HG03342 (cell line): ENCODE results near the gene LRRC75B.
"Not testable (repeated sequence)": the region's sequence is repeated elsewhere in the genome, so short reads cannot be mapped to it uniquely, and the experiment has no call there.

Experiments
- ATAC-seq: cut with Tn5 transposase; IDR thresholded peaks from one replicate; pipeline ENCODE4 v1.9.1; 2021; ENCODE audit warnings: mild to moderate bottlenecking, moderate library complexity; ENCODE audit not compliant: unreplicated experiment

The LRRC75B gene, protein sequence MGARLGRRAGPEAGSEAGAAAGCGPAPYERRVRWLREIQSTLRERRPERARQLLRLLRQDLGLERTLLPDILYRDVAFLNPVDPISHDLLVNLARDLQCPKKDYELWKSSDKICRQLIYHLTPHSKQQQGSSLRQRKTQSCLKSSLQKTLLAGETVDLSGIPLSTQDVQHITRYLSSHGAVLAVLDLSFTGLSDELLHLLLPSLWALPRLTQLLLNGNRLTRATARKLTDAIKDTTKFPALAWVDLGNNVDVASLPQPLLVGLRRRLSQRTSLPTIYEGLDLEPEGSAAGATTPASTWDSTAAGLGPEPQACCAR

DNA sequence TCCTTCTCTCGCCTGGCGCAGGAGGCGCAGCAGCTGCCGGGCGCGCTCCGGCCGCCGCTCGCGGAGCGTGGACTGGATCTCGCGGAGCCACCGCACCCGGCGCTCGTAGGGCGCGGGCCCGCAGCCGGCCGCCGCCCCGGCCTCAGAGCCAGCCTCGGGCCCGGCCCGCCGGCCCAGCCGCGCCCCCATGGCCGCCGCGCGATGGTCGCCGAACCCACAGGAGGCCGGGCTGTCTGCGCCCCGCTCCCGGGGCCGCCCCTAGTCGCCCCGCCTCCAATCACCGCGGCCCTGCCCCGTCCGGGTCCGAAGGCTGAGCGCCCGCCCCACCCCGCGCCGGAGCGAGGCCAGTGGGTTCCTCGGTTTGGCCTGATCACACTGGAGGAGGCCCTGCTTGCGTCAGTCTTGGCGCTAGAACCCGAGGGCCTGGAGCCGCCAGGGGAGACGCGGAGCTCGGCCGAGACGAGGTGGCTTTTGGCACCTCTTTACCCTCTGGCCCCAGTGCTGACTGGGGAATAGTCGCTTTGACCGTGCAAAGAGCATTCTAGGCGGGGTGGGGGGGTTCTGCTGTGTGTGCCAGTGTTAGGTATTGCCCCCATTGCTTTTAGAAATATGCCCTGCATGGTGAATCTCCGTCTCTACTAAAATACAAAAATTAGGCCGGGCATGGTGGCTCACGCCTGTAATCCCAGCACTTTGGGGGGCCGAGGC is at the start of gene LRRC75B:
Gene LRRC75B, minus strand, starts transcription at position 223 of the 708 bp plus-strand sequence. Its CDS starts 34 bp downstream, at position 189.
- ATAC-seq = no peak

DNA sequence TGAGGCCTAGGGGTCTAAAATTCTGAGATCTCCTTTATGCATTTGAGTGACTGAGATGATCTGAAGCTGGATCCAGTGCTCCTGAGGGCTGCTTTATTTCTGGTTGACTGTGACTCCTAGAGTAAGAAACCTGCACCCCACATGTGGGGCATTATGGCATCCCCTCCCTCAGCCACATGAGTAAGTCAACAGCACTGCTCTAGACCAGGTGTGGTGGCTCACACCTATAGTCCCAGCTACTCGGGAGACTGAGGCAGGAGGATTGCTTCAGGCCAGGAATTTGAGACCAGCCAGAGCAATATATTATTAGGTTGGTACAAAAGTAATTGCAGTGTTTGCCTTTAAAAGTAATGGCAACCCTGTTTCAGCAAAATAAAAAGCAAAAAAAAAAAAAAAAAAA is 49.4 kb upstream of the LRRC75B start:
- ATAC-seq = not testable (repeated sequence)

DNA sequence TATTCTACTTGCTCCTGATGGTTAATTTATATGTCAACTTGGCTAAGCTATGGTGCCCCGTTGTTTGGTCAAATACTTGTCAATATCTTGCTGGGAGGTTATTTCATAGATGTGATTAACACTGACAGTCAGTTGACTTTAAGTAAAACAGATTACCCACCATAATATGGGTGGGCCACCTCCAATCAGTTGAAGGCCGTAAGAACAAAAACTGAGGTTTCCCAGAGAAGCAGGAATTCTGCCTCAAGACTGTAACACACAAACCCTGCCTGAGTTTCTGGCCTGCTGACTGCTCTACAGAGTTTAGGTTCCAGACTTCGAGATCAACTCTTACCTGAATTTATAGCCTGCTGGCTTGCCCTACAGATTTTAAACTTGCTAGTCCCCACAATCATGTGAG is 43.6 kb upstream of the LRRC75B start:
- ATAC-seq = not testable (repeated sequence)

DNA sequence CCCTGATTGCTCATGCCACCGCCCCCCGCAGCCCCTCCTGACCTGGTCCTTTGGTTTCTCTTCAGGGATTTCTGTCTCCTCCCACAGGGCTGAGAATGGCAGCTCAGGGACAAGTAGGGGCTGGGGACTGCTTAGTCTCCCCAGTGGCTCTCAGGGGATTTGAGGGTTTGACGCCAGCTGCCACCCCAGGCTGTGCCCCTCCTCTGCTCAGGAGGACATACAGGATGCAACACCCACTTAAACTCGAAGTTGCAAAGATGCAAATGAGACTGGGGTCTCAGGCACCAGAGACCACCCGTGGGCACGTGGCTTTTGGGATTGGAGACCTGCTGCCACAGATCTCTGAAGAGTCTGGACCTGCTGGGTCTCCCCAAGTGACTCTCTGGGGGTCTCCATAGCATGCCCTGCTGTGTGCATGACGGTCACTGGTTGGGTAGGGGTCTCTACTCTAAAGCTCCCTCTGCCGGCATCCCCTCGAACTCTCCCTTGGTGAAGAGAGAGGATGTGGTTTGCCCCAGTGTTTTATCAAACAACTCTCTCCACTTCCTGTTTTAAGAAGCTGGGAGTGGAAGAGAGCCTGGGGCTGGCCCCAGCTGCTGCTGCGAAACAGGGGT is 42.0 kb upstream of the LRRC75B start:
- not testable (repeated sequence) for ATAC-seq

DNA sequence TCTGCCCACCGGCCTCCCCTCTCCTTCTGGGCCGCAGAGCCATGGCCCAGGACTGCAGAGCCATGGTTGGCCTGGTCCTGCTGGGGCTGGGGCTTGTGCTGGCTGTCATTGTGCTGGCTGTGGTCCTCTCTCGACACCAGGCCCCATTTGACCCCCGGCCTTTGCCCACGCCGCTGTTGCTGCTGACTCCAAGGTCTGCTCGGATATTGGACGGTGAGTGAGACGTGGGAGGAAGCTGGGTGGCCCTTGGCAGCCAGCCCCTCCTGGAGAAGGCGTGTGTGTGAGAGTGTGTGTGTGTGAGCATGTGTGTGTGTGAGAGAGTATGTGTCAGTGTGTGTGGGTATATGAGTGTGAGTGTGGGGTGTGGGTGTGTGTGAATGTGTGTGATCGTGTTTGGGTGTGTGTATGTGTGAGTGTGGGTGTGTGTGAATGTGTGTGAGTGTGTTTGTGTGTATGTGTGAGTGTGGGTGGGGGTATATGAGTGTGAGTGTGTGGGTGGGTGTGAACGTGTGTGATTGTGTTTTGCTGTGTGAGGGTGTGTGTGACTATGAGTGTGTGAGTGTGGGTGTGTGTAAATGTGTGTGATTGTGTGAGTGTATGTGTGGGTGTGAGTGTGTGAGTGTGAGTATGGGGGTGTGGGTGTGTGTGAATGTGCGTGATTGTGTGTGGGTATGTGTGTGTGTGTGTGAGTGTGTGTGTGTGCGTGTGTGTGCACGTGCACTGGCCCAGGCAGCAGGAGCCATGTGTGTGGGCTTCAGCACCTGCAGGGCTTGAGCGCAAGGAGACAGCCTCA is 40.6 kb upstream of the LRRC75B start:
- not testable (repeated sequence) for ATAC-seq

DNA sequence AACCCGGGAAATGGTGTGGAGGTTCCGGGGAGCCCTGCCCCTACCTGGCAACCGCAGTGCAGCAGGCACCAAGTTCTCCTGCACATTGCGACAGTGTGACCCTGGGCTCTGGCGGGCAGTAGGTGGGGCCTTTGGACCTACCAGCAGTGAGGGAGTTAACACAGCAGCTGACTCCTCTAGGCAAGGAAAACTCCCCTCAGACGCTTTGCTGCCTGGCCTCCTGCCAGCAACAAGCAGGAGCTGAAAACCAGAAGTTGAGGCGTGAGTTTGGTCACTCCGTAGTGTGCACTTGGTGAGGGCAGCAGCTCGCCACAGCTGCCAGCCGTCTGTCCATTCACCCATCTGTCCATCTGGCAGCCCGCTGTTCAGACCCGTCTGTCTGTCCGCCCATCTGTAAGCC is 39.8 kb upstream of the LRRC75B start:
- ATAC-seq = not testable (repeated sequence)

DNA sequence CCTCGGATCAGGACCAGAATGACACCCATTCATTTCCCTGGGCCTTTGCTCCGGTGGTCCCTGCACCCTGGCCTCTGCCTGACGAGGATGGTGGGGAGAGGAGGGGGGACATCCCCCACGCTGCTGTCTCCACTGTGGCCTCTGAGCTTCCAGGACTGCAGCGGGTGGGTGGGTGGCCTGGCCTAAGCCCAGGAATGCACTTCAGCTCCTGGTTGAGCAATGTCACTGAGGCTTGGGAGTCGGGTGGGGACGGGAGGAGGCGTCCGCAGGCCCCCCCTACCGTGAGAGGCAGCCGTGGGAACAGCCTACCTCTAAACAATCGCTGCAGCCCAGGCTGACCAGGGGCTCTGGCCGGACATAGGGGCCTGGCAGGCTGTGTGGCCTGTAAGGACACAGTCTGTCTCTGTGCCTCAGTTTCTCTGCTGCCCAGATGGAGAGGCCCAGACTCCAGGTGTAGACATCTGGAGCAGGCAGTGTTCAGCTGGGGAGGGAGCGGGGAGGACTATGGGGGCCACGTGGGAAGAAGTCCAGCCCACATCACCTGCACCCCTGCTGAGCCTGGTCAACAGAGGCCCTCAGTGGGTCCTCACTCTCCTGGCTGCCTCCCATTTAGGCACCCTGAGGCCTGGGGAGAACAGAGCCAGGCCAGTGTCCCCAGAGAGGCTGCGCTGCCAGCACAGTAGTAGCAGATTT is 38.7 kb upstream of the LRRC75B start:
- not testable (repeated sequence) for ATAC-seq

DNA sequence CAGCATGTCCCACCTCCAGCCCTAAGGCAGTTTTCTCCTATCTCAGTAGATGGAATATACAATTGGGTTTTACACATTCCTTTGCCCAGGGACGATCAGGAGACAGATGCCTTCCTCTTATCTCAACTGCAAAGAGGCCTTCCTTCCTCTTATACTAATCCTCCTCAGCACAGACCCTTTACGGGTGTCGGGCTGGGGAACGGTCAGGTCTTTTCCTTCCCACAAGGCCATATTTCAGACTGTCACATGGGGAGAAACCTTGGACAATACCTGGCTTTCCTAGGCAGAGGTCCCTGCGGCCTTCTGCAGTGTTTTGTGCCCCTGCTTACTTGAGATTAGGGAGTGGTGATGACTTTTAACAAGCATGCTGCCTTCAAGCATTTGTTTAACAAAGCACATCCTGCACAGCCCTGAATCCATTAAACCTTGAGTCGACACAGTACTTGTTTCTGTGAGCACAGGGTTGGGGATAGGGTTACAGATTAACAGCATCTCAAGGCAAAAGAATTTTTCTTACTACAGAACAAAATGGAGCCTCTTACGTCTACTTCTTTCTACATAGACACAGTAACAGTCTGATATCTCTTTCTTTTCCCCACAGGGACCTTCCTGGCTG is 38.0 kb upstream of the LRRC75B start:
- ATAC-seq = not testable (repeated sequence)

DNA sequence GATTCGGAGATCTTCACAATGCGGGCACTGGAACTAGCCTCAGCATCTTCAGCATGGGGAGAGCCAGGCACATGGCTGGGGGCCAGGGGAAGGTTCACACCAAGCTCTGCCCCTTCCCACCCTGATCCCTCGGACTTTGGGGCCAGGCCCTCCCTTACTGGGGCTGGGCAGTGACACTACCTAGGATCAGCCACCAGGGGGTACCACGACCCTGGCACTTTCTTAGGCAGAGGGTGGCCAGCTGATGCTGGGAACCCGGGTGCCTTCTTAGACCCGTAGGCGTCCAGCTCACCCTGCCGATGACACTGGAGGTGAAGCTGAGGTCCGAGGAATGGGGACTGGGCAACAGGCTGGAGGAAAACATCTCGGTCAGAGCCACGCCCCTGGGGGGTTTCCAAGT is 36.2 kb upstream of the LRRC75B start:
- ATAC-seq = not testable (repeated sequence)

DNA sequence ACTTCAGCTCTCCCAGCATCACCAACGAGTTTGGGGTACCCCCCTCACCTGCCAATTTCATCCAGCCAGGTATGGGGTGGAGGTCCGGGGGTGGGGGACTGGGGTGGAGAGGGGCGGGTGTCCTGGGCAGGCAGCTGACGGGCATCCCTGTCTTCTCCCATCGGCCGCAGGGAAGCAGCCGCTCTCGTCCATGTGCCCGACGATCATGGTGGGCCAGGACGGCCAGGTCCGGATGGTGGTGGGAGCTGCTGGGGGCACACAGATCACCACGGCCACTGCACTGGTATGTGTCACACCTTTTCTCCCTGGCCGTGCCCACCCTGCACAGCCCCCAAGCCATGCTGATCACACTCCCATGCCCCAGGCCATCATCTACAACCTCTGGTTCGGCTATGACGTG is 35.0 kb upstream of the LRRC75B start:
- ATAC-seq = not testable (repeated sequence)

DNA sequence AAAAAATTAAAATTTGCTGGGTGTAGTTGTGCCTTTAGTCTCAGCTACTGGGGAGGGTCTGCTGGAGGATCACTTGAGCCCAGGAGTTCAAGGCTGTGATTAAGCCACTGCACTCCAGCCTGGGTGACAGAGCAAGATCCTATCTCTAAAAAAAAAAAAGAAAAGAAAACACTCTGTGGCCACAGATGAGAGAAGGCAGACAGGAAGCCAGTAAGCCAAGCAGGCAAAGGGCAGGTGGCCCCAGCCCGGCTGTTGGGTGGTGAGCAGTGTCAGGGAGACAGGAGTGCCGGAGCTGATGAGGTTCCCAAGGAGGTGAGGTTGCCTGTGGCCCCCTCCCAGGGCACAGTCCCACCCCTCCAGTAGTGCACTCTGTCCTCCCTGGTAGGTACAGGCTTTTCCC is 29.7 kb upstream of the LRRC75B start:
- ATAC-seq = not testable (repeated sequence)

DNA sequence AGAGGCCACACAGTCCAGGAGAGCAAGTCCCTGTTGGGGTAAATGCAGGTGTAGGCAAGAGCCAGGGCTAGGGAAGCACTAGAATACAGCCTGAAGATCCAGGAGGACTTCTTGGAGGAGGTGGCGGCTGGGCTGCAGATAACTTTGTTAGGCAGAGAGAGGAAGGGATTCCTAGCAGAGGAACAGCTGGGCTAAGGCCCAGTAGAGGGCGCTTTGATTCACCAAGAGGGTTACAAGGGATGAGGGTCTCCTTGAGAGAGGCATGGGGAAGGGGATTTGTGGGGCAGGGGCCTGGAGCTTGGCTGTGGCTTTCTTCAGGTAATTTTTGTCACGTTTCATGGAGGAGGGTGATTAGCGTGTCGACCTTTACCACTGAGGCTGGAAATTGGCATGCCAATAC is 28.4 kb upstream of the LRRC75B start:
- ATAC-seq = not testable (repeated sequence)

DNA sequence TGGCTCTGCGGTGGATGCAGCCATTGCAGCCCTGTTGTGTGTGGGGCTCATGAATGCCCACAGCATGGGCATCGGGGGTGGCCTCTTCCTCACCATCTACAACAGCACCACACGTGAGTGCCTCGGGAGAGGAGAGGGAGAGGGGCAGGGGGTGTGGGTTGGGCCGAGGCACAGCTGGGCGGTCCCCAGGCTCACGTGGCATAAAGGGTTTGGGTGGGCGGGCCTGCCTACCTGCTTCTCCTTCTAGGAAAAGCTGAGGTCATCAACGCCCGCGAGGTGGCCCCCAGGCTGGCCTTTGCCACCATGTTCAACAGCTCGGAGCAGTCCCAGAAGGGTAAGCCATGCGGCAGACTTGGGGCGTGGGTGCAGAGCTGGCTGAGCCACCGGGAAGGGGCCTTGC is 21.9 kb upstream of the LRRC75B start:
- ATAC-seq = not testable (repeated sequence)

DNA sequence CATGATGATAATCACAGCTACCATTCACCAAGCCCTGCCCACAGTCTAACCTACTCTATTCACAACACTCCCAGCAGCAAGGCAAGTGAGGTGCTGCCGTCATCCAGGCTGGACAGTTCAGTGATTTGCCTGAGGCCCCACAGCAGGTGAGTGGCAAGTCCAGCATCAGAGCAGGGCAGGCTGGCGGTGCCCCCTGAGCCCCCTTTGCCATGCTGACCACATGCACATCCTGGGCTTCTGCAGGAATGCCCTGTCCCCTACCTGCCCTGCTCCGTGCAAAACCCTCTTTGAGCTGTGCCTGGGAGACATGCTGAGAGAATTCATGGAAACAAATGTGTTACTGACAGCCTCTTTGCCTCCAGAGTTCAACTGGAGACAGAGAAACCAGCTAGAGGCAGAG is 17.0 kb upstream of the LRRC75B start:
- not testable (repeated sequence) for ATAC-seq

DNA sequence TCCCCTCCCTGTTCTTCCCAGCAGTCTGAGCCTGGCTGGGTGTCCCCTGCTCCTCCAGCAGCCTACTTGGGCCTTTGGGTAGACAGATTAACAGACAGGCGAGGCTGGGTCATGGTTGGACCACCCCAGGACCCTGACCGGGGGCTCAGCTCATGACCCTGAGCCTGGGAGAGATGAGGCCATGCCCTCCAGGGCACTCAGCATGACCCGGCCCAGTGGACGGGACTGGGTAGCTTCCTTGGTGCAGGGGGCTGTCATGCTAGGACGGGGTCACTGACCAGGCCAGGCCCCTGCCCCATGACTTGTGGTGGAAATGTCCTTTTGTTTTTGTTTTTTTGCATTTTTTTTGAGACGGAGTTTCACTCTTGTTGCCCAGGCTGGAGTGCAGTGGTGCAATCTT is 15.5 kb upstream of the LRRC75B start:
- ATAC-seq = not testable (repeated sequence)

DNA sequence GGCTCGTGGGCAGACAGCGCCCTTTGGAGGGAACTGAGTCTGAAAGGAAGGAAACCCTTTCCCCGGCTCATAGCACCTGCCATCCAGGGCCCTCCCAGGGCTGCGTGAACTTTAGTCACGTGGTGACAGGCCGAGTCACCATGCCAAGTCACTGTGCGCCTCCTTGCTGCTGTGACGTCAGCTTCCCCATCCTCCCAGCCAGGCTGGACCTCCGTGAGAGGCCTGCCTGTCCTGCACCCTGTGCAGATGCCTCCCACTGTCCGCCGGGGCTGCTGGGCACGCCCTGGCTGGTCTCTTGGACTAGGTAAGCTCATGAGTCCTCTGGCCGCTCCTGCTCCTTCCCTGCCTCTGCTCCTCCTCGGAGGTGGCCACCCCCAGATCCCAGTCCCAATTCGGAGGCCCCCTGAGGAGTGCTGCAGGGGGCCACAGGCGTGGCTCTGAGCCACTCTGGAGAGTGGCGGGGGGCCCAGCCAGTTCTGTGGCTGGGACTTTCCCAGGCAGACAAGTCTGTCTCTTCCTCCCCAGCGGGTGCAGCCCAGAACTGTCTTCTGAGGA is 14.6 kb upstream of the LRRC75B start:
- ATAC-seq = not testable (repeated sequence)

DNA sequence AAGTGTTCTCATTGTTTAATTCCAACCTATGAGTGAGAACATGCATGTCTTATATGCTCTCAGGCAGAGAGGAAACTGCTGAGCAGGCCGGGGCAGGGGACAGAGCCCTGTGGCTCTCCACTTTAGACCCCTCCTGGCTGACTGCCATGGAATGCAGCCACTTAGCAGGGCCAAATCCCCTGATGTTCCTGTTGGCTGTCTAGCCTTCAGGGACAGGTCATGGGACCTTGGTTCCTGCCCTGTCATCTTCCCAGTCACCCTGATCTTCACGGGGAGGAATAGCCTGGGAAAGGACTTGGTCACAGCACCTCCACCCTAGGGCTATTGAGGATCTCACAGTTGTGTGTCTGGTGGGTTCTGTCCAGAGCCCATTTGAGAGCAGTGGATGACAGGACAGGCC is 13.5 kb upstream of the LRRC75B start:
- not testable (repeated sequence) for ATAC-seq

DNA sequence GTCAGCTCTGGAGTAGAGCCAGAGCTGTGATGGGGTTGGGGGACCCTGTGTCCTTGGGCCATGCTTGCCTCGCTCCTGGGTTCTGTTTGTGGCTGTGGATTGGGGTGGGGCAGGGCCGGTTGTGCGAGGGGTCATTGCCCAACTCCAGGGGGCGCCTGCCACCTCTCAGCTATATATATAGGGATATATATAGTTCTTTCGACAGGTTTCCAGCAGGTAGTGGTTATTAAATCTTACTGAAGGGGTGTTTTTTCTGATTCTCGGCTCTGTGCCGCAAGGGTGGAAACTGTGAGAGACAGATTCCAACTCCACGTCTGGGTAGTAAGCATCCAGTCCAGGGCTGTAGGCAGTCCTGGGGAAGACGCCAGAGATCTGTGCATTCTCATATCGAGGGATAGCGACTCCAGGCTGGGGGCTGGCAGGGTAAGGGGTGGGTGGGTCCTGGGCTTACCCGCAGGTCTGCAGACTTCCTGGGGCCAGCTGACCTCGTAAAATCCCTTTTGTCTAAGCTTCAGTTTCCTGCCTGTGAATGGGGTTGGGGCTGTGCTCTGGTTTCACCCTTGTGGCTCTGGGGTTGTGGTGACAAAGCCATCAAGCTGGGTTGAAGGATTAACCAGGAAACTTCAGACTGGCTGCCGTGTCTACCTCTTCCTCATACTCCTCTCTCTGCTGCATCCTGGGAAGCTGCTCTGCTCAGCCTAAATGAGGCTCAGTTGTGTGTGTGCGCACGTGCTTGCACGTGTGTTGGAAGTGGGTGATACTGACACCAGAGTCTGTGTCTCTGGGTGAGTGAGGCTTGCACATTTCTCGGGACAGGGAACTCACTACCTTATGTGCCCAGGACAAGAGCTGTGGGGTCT is 11.1 kb upstream of the LRRC75B start:
- ATAC-seq = not testable (repeated sequence)
